Activated CD4-positive, alpha-beta memory T cell treated with anti-CD3 and anti-CD28 coated beads, Interleukin-2, amount 10 ng/mL, durations not matched to agents 7 days and 5 days (primary cell): ENCODE data around the gene PEX6. TPM values are rescaled to one million over a fixed set of nuclear protein-coding genes. Genes with fewer than 3 reads are reported as not detected.
"Not testable (repeated sequence)": the region's sequence is repeated elsewhere in the genome, so short reads cannot be mapped to it uniquely, and the experiment has no call there.

Experiments
- CTCF ChIA-PET: fragments of 350-600 bp; sonication (Branson Sonifier 250); formaldehyde crosslinking; loops from one replicate; lab custom pipeline; 2021; ENCODE audit warnings: antibody characterized with exemption, inconsistent platforms; lab: Charles Lee
- POLR2A ChIA-PET: fragments of 350-600 bp; sonication (Branson Sonifier 250); formaldehyde crosslinking; loops from one replicate; lab custom pipeline; 2021; ENCODE audit warnings: antibody characterized with exemption; lab: Charles Lee
- DNase-seq: peaks from one replicate; pipeline ENCODE4 v3.0.0-alpha.2; 2020
- H3K27ac Mint-ChIP-seq: one replicate; pipeline ENCODE4 v1.8.0; 2021; ENCODE audit warnings: mild to moderate bottlenecking, mixed read lengths
- H3K27me3 Mint-ChIP-seq: one replicate; pipeline ENCODE4 v1.8.0; 2021; ENCODE audit warnings: mixed read lengths
- H3K36me3 Mint-ChIP-seq: one replicate; pipeline ENCODE4 v1.8.0; 2021; ENCODE audit warnings: low read depth, mixed read lengths
- H3K4me1 Mint-ChIP-seq: one replicate; pipeline ENCODE4 v1.8.0; 2021; ENCODE audit warnings: mixed read lengths
- H3K4me3 Mint-ChIP-seq: one replicate; pipeline ENCODE4 v1.8.0; 2021; ENCODE audit warnings: mild to moderate bottlenecking, mixed read lengths
- H3K9me3 Mint-ChIP-seq: one replicate; pipeline ENCODE4 v1.8.0; 2021; ENCODE audit warnings: mixed read lengths
- total RNA-seq, 2 experiments: library from RNA; stranded (reverse); gene quantifications; one replicate each; pipeline ENCODE4 v1.2.3, GENCODE V29; 2021

PEX6 gene
- total RNA-seq, 2 experiments from 2014 or later: 27.4 to 29.1 TPM

DNA sequence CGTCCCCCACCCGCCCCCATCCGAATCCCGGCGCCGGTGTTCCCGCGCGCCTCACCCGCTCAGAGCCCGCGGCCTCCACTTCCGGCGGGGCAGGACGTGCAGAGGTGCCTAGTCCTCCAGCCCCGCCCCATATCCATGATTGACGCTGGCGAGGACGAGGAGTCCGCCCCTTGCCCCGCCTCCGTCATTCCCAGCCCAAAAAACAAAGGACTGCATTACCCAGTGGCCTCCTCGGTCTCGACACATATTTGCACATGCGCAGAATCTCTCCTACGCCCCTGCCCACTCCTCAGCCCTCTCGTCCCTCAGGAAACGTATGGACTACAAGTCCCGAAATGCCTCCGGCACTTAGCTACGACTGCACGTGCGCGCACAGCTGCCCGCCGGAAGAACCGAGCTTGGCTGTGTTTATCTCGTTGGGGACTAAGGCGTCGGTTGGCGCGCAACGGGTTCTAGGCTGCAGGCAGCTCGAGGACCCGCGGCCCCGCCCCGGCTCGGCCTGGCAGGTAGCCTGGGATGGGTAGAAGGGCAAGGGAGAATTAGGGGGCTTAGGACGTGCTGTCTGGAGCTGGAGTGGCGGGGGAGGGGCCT lies 35.0 kb upstream of the PEX6 start, which contains the start of the genes KLHDC3 and MEA1:
TSS of gene KLHDC3 (plus strand) at position 407 of the 591 bp plus-strand sequence. CDS start 2,944 bp downstream, outside the sequence.
TSS of gene MEA1 (minus strand) at position 104 of the 591 bp plus-strand sequence. CDS start 133 bp downstream, outside the sequence.
- H3K36me3 Mint-ChIP-seq: peaks cover 65% of the 10 kb centered on the region
- ChIA-PET POLR2A (interaction anchor here (0.6 to 4.2 kb wide), 17 partner anchors 8 to 243 kb away, joined by 3 to 40 read pairs (median 4); partner anchors contain the start of genes CNPY3, CUL7, KLC4 and MRPL2), CTCF (interaction anchor here (0.7 to 2.0 kb wide), 12 partner anchors 9 to 160 kb away, joined by 3 to 9 read pairs (median 4); partner anchors contain the start of genes CNPY3, CUL7, PEX6 and PPP2R5D)
- peak within 1 kb of the TSS; percentile 93 for H3K4me3 Mint-ChIP-seq
- H3K9me3 Mint-ChIP-seq: no peaks in the 10 kb centered on the region
- no peaks in the 10 kb centered on the region for H3K27me3 Mint-ChIP-seq
- peaks cover 62% of the 10 kb centered on the region for H3K4me1 Mint-ChIP-seq
- peak; percentile 100 for DNase-seq
- H3K27ac Mint-ChIP-seq: peak within 1 kb of the TSS; percentile 82

DNA sequence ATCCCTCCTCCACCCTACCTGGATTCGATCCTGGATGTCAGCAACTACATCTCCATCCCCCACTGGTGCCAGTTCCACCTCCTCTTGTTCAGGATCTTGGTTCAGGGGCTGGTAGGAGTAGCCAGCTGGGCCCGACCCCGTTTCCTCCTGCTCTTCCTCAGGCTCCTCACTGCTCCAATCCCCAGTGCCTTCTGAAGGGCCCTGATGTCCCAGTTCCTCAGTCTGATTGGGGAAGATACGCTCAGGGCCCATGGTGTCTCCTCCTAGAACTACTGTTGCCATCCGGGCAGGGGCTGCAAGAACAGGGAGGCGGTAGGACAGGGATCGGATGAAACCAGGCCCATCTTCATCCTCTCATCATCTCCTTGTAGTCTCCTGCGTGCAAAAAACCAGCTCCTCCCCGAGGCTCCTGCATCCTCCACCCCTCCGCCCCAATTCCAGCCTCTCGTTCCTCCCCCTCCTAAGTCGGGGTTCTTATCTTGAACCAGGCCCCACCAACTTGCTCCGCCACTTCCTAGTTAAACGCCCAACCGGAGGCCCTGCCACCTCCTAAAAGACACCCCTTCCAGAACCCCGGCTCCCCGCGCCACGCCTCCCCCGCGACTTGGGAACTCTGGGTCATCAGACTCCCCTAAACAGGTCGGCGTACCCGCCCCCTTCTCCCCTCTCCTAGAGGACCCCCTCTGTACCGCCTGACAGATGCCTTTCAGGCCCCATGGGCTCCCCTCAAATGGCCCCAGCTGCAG lies 34.3 kb upstream of the PEX6 start:
- ChIA-PET POLR2A (interaction anchor here (0.7 to 4.2 kb wide), 17 partner anchors 8 to 503 kb away, joined by 3 to 40 read pairs (median 4); partner anchors contain the start of genes CNPY3, CUL7, KLC4 and MRPL2), CTCF (interaction anchor here (0.6 to 2.0 kb wide), 10 partner anchors 8 to 131 kb away, joined by 3 to 9 read pairs (median 4); partner anchors contain the start of genes CNPY3, CUL7, PPP2R5D and RRP36)
- no peaks in the 10 kb centered on the region for H3K27me3 Mint-ChIP-seq
- DNase-seq: no peak
- H3K9me3 Mint-ChIP-seq: no peaks in the 10 kb centered on the region
- H3K4me3 Mint-ChIP-seq: peak overlapping the region; percentile 93
- H3K4me1 Mint-ChIP-seq: peaks cover 62% of the 10 kb centered on the region
- H3K36me3 Mint-ChIP-seq: peaks cover 64% of the 10 kb centered on the region
- peak overlapping the region; percentile 82 for H3K27ac Mint-ChIP-seq

DNA sequence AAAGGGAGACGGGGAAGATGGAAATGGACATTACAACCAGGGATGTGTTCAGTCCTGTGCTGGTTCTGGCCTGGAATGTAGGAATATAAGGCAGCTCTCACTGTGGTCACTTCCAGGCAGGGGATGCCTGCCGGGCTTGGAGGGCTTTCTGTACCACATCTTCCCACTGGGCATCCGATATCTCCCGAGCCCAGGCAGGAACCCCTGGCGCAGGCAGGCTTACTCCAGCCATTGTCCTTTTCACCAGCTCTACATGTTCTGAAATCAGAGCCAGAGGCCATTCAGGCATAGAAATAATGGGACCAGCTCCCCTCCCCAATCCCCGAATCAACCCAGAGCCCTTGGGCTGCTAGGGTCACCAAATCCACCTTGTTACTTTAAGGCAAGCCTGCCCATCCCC lies 33.4 kb upstream of the PEX6 start:
- peak overlapping the region; percentile 93 for H3K4me3 Mint-ChIP-seq
- H3K27ac Mint-ChIP-seq: peak overlapping the region; percentile 27
- H3K4me1 Mint-ChIP-seq: peaks cover 53% of the 10 kb centered on the region
- no peak for DNase-seq
- ChIA-PET CTCF (interaction anchor here (1.1 to 1.4 kb wide), 4 partner anchors 9 to 132 kb away, joined by 3 to 4 read pairs (median 4); partner anchors contain the start of genes CUL7, PPP2R5D and RRP36), POLR2A (interaction anchor here (0.7 to 4.2 kb wide), 11 partner anchors 9 to 504 kb away, joined by 3 to 40 read pairs (median 4); partner anchors contain the start of genes CNPY3, CUL7, PEX6 and POLR1C)
- peaks cover 64% of the 10 kb centered on the region for H3K36me3 Mint-ChIP-seq
- H3K27me3 Mint-ChIP-seq: no peaks in the 10 kb centered on the region
- no peaks in the 10 kb centered on the region for H3K9me3 Mint-ChIP-seq

DNA sequence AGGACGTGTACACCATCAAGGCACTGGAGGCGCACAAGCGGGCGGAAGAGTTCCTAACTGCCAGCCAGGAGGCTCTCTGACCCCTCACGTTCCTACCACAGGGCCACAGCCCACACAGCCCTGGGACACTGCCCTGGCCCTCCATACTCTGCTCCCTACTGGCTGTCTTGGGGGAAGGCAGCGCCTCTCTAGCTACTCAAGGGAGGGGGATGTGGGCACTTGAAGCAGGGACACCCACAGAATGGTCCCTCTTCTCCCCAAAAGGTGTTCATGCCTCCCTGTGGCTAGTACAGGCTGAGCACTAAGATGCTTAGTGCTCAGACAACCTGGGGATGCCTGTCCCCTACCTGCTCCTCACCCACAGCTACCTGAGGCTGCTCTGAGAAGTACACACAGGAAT lies 32.2 kb upstream of the PEX6 start:
- POLR2A ChIA-PET: interaction anchor here (0.9 to 4.2 kb wide), 5 partner anchors 8 to 32 kb away, joined by 3 to 40 read pairs (median 4); partner anchors contain the start of genes PEX6, PPP2R5D and RRP36
- H3K27ac Mint-ChIP-seq: no peak overlapping the region

DNA sequence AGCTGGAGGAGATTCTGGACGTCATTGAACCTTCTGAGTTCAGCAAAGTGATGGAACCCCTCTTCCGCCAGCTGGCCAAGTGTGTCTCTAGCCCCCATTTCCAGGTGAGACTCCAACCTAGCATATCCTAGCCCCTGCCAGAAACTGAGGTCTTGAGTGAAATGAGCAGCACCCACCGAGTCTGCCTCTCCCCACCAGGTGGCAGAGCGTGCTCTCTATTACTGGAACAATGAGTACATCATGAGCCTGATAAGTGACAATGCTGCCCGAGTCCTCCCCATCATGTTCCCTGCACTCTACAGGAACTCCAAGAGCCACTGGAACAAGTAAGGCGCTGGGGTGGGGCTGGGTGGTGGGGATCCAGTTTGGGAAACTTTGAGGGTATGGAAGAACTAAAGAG lies 30.1 kb upstream of the PEX6 start:
- Mint-ChIP-seq H3K27me3 (no peaks in the 10 kb centered on the region), H3K36me3 (peaks cover 68% of the 10 kb centered on the region), H3K4me3 (no peak overlapping the region), H3K27ac (no peak overlapping the region), H3K9me3 (no peaks in the 10 kb centered on the region), H3K4me1 (peaks cover 32% of the 10 kb centered on the region)
- peak; percentile 47 for DNase-seq
- POLR2A ChIA-PET: interaction anchor here (0.6 kb wide), 1 partner anchor 25 kb away, joined by 3 read pairs; the partner anchor contains the start of gene PPP2R5D
- CTCF ChIA-PET: interaction anchor here (0.8 kb wide), 1 partner anchor 25 kb away, joined by 3 read pairs; the partner anchor contains the start of gene PPP2R5D

More for the DNA sequence above, 32.2 kb upstream of the PEX6 start:
- no peak overlapping the region for H3K4me3 Mint-ChIP-seq
- no peaks in the 10 kb centered on the region for H3K9me3 Mint-ChIP-seq
- no peaks in the 10 kb centered on the region for H3K27me3 Mint-ChIP-seq
- peaks cover 45% of the 10 kb centered on the region for H3K4me1 Mint-ChIP-seq
- H3K36me3 Mint-ChIP-seq: peaks cover 66% of the 10 kb centered on the region
- no peak for DNase-seq
- CTCF ChIA-PET: interaction anchor here (0.7 to 1.4 kb wide), 2 partner anchors 27 to 167 kb away, joined by 3 read pairs; partner anchors contain the start of gene PPP2R5D

DNA sequence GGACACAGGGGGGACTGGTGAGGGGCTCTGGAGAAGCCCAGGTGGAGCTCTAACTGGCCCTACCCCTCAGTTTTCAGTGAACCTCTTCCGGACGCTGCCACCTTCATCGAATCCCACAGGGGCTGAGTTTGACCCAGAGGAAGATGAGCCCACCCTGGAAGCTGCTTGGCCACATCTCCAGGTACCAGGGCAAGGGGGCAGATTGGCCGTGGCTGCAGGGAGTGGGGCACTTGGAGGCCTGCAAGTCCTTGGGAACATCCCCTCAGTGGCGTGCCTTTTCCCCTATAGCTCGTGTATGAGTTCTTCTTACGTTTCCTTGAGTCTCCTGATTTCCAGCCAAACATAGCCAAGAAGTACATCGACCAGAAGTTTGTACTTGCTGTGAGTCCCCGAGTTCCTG lies 28.1 kb upstream of the PEX6 start:
- ChIA-PET CTCF (interaction anchor here (1.2 to 2.3 kb wide), 2 partner anchors 65 to 136 kb away, joined by 3 to 9 read pairs; no protein-coding TSS in a partner anchor), POLR2A (interaction anchor here (0.8 to 1.0 kb wide), 2 partner anchors 9 to 12 kb away, joined by 3 read pairs; no protein-coding TSS in a partner anchor)
- Mint-ChIP-seq H3K36me3 (peaks cover 54% of the 10 kb centered on the region), H3K4me1 (peaks cover 14% of the 10 kb centered on the region), H3K9me3 (no peaks in the 10 kb centered on the region), H3K27ac (no peak overlapping the region), H3K27me3 (no peaks in the 10 kb centered on the region), H3K4me3 (no peak overlapping the region)
- DNase-seq: no peak

DNA sequence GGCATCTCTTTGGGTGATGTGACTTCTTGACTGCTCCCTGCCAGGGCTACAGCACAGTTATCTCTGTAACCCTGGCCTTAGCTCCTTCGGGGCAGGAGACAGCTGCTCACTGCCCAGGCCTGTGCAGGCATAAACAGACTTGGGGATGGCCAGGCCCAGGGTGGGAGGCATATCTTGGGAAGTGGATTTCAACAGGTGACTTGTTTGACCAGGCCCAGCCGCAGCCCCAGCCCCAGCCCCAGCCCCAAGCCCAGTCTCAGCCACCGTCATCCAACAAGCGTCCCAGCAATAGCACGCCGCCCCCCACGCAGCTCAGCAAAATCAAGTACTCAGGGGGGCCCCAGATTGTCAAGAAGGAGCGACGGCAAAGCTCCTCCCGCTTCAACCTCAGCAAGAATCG lies 27.3 kb upstream of the PEX6 start:
- CTCF ChIA-PET: interaction anchor here (1.3 kb wide), 1 partner anchor 10 kb away, joined by 4 read pairs; no protein-coding TSS in a partner anchor
- Mint-ChIP-seq H3K27ac (no peak overlapping the region), H3K4me1 (peaks cover 6% of the 10 kb centered on the region), H3K36me3 (peaks cover 45% of the 10 kb centered on the region), H3K4me3 (no peak overlapping the region), H3K27me3 (no peaks in the 10 kb centered on the region), H3K9me3 (no peaks in the 10 kb centered on the region)
- POLR2A ChIA-PET: interaction anchor here (0.8 kb wide), 1 partner anchor 27 kb away, joined by 3 read pairs; the partner anchor contains the start of gene PEX6
- no peak for DNase-seq

DNA sequence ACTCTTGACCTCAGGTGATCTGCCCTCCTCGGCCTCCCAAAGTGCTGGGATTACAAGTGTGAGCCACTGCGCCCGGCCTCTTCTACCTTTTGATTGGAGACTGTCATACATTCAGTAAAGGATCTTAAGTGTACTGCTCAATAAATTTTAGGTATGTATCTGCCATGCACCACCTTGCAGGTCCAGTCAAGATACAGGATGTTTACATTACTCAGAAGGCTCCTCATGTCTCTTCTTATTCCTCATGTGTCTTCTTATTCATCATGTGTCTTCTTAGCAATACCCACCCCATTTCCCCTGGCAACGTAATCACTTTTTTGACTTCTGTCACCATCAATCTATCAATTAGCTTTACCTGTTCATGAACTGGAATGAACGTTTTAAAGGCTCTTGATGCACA lies 26.9 kb upstream of the PEX6 start:
- DNase-seq: no peak
- Mint-ChIP-seq H3K4me1 (peaks cover 6% of the 10 kb centered on the region), H3K36me3 (peaks cover 41% of the 10 kb centered on the region), H3K4me3 (no peak overlapping the region), H3K27me3 (no peaks in the 10 kb centered on the region), H3K27ac (no peak overlapping the region), H3K9me3 (no peaks in the 10 kb centered on the region)
- POLR2A ChIA-PET: interaction anchor here (0.8 kb wide), 1 partner anchor 26 kb away, joined by 3 read pairs; the partner anchor contains the start of gene PEX6
- CTCF ChIA-PET: interaction anchor here (1.3 kb wide), 1 partner anchor 10 kb away, joined by 4 read pairs; no protein-coding TSS in a partner anchor

DNA sequence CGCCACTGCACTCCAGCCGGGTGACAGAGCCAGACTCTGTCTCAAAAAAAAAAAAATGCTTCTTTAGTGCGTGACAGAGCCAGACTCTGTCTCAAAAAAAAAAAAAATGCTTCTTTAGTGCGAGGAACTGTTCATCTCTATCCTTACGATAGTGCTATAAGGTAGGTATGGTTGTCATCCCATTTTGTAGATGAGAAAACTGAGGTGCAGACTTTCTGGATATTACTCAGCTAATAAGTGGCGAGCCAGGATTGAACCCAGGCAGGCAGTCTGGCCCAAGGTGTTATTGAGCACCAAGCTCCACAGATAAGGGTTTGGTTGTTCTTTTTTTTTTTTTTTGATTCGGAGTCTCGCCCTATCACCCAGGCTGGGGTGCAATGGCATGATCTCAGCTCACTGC lies 22.9 kb upstream of the PEX6 start:
- no peak for DNase-seq
- Mint-ChIP-seq H3K27me3 (no peaks in the 10 kb centered on the region), H3K9me3 (no peaks in the 10 kb centered on the region), H3K4me3 (no peak overlapping the region), H3K4me1 (peaks cover 3% of the 10 kb centered on the region), H3K27ac (no peak overlapping the region), H3K36me3 (peaks cover 10% of the 10 kb centered on the region)
- POLR2A ChIA-PET: interaction anchor here (1.2 kb wide), 1 partner anchor 23 kb away, joined by 4 read pairs; the partner anchor contains the start of gene PEX6
- CTCF ChIA-PET: no interaction called here

DNA sequence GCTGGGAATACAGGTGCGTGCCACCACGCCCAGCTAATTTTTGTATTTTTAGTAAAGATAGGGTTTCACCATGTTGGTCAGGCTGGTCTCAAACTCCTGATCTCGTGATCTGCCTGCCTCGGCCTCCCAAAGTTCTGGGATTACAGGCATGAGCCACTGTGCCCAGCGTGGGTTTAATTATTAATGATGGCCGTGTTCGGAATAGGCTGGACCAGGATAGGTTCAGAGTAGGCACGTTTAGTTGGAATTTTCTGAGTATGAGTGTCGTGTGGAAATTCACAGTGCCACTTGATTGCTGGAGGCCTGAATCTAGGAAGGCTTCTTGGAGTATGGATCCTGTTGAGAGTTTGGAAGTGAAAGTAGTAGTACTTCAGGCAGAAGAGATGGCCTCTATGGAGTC lies 19.2 kb upstream of the PEX6 start:
- H3K4me1 Mint-ChIP-seq, H3K4me3 Mint-ChIP-seq: not testable (repeated sequence)
- POLR2A ChIA-PET: interaction anchor here (1.1 kb wide), 1 partner anchor 9 kb away, joined by 3 read pairs; no protein-coding TSS in a partner anchor

DNA sequence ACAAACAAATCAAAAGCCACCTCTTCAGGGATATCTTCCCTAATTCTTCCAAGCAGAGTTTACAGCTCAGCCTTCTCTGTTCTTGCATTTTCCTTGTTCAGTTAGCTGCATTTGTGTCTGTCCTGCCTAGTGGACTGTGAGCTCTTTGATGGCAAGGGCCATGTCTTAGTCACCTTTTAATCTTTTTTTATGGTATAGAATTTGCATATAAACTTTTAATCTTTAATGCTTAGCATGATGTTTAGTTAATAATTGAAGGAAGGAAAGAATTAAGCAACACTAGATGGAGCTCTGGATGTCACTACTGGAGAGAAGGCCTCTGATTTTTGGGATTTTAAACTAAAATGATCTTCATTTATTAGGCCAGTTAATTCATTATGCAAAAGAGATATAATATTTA lies 17.5 kb upstream of the PEX6 start:
- Mint-ChIP-seq H3K9me3 (no peaks in the 10 kb centered on the region), H3K27ac (no peak overlapping the region), H3K4me1 (peaks cover 7% of the 10 kb centered on the region), H3K27me3 (no peaks in the 10 kb centered on the region), H3K4me3 (no peak overlapping the region), H3K36me3 (peaks cover 8% of the 10 kb centered on the region)
- ChIA-PET POLR2A (interaction anchor here (0.6 to 1.5 kb wide), 7 partner anchors 10 to 250 kb away, joined by 3 to 5 read pairs (median 3); partner anchors contain the start of genes CNPY3, KLHDC3, MEA1 and PEX6), CTCF (interaction anchor here (0.7 to 2.1 kb wide), 5 partner anchors 9 to 402 kb away, joined by 3 to 6 read pairs (median 4); partner anchors contain the start of gene CNPY3)
- DNase-seq: no peak

More for the DNA sequence above, 19.2 kb upstream of the PEX6 start:
- not testable (repeated sequence) for H3K27ac Mint-ChIP-seq, H3K27me3 Mint-ChIP-seq, H3K36me3 Mint-ChIP-seq, DNase-seq, H3K9me3 Mint-ChIP-seq
- CTCF ChIA-PET: interaction anchor here (2.1 kb wide), 1 partner anchor 11 kb away, joined by 6 read pairs; no protein-coding TSS in a partner anchor
